H9 (cell line): ENCODE measurements around the gene SCN1A. TPM values are rescaled to one million over a fixed set of nuclear protein-coding genes. Genes with fewer than 3 reads are reported as not detected.

Experiments
- DNase-seq: peaks from one replicate; pipeline ENCODE4 v3.0.0-alpha.2; 2017
- H2AFZ ChIP-seq: one replicate; pipeline ENCODE4 v1.6.1; 2013; ENCODE audit warnings: mild to moderate bottlenecking, low read length, control low read depth, moderate library complexity
- H2AK5ac ChIP-seq: 2 replicates; pipeline ENCODE4 v1.6.1; 2013; ENCODE audit warnings: low read length, control low read depth, mixed read lengths; ENCODE audit not compliant: insufficient read length
- H2BK120ac ChIP-seq: one replicate; pipeline ENCODE4 v1.6.1; 2013; ENCODE audit warnings: low read depth, mild to moderate bottlenecking, low read length, control low read depth, inconsistent platforms; ENCODE audit not compliant: poor library complexity, severe bottlenecking
- H2BK12ac ChIP-seq: 2 replicates; pipeline ENCODE4 v1.6.1; 2013; ENCODE audit warnings: low read length, control low read depth, mixed read lengths, low read depth; ENCODE audit not compliant: insufficient read length
- H2BK15ac ChIP-seq: 2 replicates; pipeline ENCODE4 v1.6.1; 2013; ENCODE audit warnings: low read depth, low read length, control low read depth
- H2BK20ac ChIP-seq: one replicate; pipeline ENCODE4 v1.6.1; 2013; ENCODE audit warnings: low read depth, mild to moderate bottlenecking, low read length, control low read depth, inconsistent platforms; ENCODE audit not compliant: poor library complexity, severe bottlenecking
- H2BK5ac ChIP-seq: 2 replicates; pipeline ENCODE4 v1.6.1; 2013; ENCODE audit warnings: low read length, control low read depth, mixed read lengths; ENCODE audit not compliant: insufficient read length
- H3K14ac ChIP-seq: 2 replicates; pipeline ENCODE4 v1.6.1; 2013; ENCODE audit warnings: low read length, control low read depth; ENCODE audit not compliant: insufficient read depth
- H3K18ac ChIP-seq: 2 replicates; pipeline ENCODE4 v1.6.1; 2013; ENCODE audit warnings: low read depth, mild to moderate bottlenecking, mixed read lengths, low read length, control low read depth; ENCODE audit not compliant: insufficient read length
- H3K23ac ChIP-seq: 2 replicates; pipeline ENCODE4 v1.6.1; 2013; ENCODE audit warnings: low read length, control low read depth, mixed read lengths, low read depth; ENCODE audit not compliant: insufficient read length
- H3K23me2 ChIP-seq: 2 replicates; pipeline ENCODE4 v1.6.1; 2013; ENCODE audit warnings: low read depth, mild to moderate bottlenecking, mixed read lengths, low read length, control low read depth; ENCODE audit not compliant: insufficient read length, poor library complexity, severe bottlenecking
- H3K27ac ChIP-seq: 2 replicates; pipeline ENCODE4 v1.5.1; 2013; ENCODE audit warnings: low read length, control low read depth, mixed read lengths, low read depth; ENCODE audit not compliant: insufficient read length
- H3K27me3 ChIP-seq: 2 replicates; pipeline ENCODE4 v1.6.1; 2013; ENCODE audit warnings: low read length, control low read depth, inconsistent platforms; ENCODE audit not compliant: insufficient read depth
- H3K4ac ChIP-seq: 2 replicates; pipeline ENCODE4 v1.6.1; 2013; ENCODE audit warnings: low read depth, mild to moderate bottlenecking, control low read depth, inconsistent platforms, low read length, moderate library complexity
- H3K4me1 ChIP-seq: 2 replicates; pipeline ENCODE4 v1.6.1; 2013; ENCODE audit warnings: low read length, control low read depth, inconsistent platforms; ENCODE audit not compliant: insufficient read depth
- H3K4me2 ChIP-seq: 2 replicates; pipeline ENCODE4 v1.6.1; 2013; ENCODE audit warnings: low read length, control low read depth, mixed read lengths; ENCODE audit not compliant: insufficient read length, insufficient read depth
- H3K56ac ChIP-seq: 2 replicates; pipeline ENCODE4 v1.6.1; 2013; ENCODE audit warnings: low read depth, mild to moderate bottlenecking, mixed read lengths, low read length, control low read depth; ENCODE audit not compliant: insufficient read length
- H3K79me1 ChIP-seq: 2 replicates; pipeline ENCODE4 v1.6.1; 2013; ENCODE audit warnings: low read depth, mild to moderate bottlenecking, moderate library complexity, low read length, control low read depth, inconsistent platforms; ENCODE audit not compliant: insufficient read depth, poor library complexity, severe bottlenecking
- H3K79me2 ChIP-seq: 2 replicates; pipeline ENCODE4 v1.6.1; 2013; ENCODE audit warnings: low read length, control low read depth, inconsistent platforms; ENCODE audit not compliant: insufficient read depth
- H3K9ac ChIP-seq: 2 replicates; pipeline ENCODE4 v1.6.1; 2013; ENCODE audit warnings: low read length, control low read depth, mixed read lengths; ENCODE audit not compliant: insufficient read length; ENCODE audit errors: extremely low read depth
- H3K9me3 ChIP-seq: one replicate; pipeline ENCODE4 v1.6.1; 2013; ENCODE audit warnings: low read depth, low read length, inconsistent platforms; ENCODE audit not compliant: control insufficient read depth
- H3T11ph ChIP-seq: one replicate; pipeline ENCODE4 v1.6.1; 2013; ENCODE audit warnings: mild to moderate bottlenecking, low read length, control low read depth, inconsistent platforms
- H4K20me1 ChIP-seq: one replicate; pipeline ENCODE4 v1.6.1; 2013; ENCODE audit not compliant: control insufficient read depth, insufficient read length, insufficient read depth
- H4K5ac ChIP-seq: 2 replicates; pipeline ENCODE4 v1.6.1; 2013; ENCODE audit warnings: low read depth, mild to moderate bottlenecking, mixed read lengths, low read length, control low read depth; ENCODE audit not compliant: insufficient read length
- H4K8ac ChIP-seq: replicated peaks from 2 replicates; pipeline ENCODE4 v1.6.1; 2013; ENCODE audit warnings: low read length, control low read depth, mixed read lengths, low read depth; ENCODE audit not compliant: insufficient read length
- H4K91ac ChIP-seq: 2 replicates; pipeline ENCODE4 v1.6.1; 2013; ENCODE audit warnings: low read depth, mild to moderate bottlenecking, moderate library complexity, mixed read lengths, low read length, control low read depth; ENCODE audit not compliant: insufficient read length
- H3K27ac Mint-ChIP-seq, 3 experiments: 2 replicates in 2 of 3; 3 replicates in 1 of 3; pipeline ENCODE4 v1.8.0; 2020 to 2021; ENCODE audit warnings: mixed read lengths in 3 of 3, mild to moderate bottlenecking in 1 of 3, moderate library complexity in 1 of 3
- H3K27me3 Mint-ChIP-seq: 2 replicates; pipeline ENCODE4 v1.8.0; 2021; ENCODE audit warnings: low read depth, mild to moderate bottlenecking, moderate library complexity, mixed read lengths
- H3K36me3 Mint-ChIP-seq, 3 experiments: 2 replicates in 2 of 3; 3 replicates in 1 of 3; pipeline ENCODE4 v1.8.0; 2020 to 2021; ENCODE audit warnings: low read depth in 3 of 3, mixed read lengths in 3 of 3; ENCODE audit not compliant: insufficient read depth in 1 of 3
- H3K4me1 Mint-ChIP-seq, 2 experiments: 2 replicates each; pipeline ENCODE4 v1.8.0; 2020; ENCODE audit warnings: mixed read lengths in 2 of 2
- H3K4me3 Mint-ChIP-seq, 2 experiments: 2 replicates in 1 of 2; 3 replicates in 1 of 2; pipeline ENCODE4 v1.8.0; 2020 to 2021; ENCODE audit warnings: mild to moderate bottlenecking in 2 of 2, mixed read lengths in 2 of 2, moderate library complexity in 1 of 2
- H3K9me3 Mint-ChIP-seq, 2 experiments: 2 replicates in 1 of 2; 3 replicates in 1 of 2; pipeline ENCODE4 v1.8.0; 2020; ENCODE audit warnings: mild to moderate bottlenecking in 2 of 2, mixed read lengths in 2 of 2, moderate library complexity in 1 of 2
- WGBS: extraction: QIAGEN DNeasy Blood & Tissue Kit; methylation state at CpG from one replicate; pipeline ENCODE4 v1.1.7; 2013; ENCODE audit warnings: missing lambda C conversion rate, low lambda C conversion rate, mixed read lengths; ENCODE audit not compliant: insufficient read length; ENCODE audit errors: extremely low coverage; 5-methylcytosine and 5-hydroxymethylcytosine counted together
- total RNA-seq: library from RNA; stranded (reverse); gene quantifications from 2 replicates; pipeline ENCODE4 v1.2.1, GENCODE V29; 2021
- TF ChIP-seq, protein P1 (sequence below): fragments of 200-600 bp; sonication (generic); conservative IDR thresholded peaks from 3 replicates; pipeline ENCODE4 v1.8.0; 2021; ENCODE audit warnings: antibody characterized with exemption, mild to moderate bottlenecking

Gene SCN1A
- total RNA-seq, 1 experiment from 2014 or later: 0.13 TPM

GRCh38 chr2:166156985-166157490 is 29.2 kb upstream of the SCN1A start:
- no peak overlapping the region for H3K27ac Mint-ChIP-seq
- Histone ChIP-seq H3T11ph (no peak overlapping the region), H2BK120ac (no peak overlapping the region), H4K20me1 (no peaks in the 10 kb centered on the region), H2BK15ac (no peak overlapping the region), H3K79me1 (no peaks in the 10 kb centered on the region), H3K23me2 (no peaks in the 10 kb centered on the region), H3K27ac (no peak overlapping the region), H3K79me2 (no peaks in the 10 kb centered on the region), H3K27me3 (no peaks in the 10 kb centered on the region), H2AK5ac (no peak overlapping the region), H3K9ac (no peak overlapping the region), H2BK12ac (no peak overlapping the region), H3K18ac (no peak overlapping the region), H2BK5ac (no peak overlapping the region), H4K5ac (no peak overlapping the region), H2AFZ (no peak overlapping the region), H3K4me2 (no peak overlapping the region), H3K4ac (no peak overlapping the region), H3K56ac (no peak overlapping the region), H3K9me3 (no peaks in the 10 kb centered on the region), H3K14ac (no peak overlapping the region), H2BK20ac (no peak overlapping the region), H3K23ac (no peak overlapping the region), H3K4me1 (no peaks in the 10 kb centered on the region), H4K8ac (no peak overlapping the region), H4K91ac (no peak overlapping the region)
- TF ChIP-seq, protein P1, sequence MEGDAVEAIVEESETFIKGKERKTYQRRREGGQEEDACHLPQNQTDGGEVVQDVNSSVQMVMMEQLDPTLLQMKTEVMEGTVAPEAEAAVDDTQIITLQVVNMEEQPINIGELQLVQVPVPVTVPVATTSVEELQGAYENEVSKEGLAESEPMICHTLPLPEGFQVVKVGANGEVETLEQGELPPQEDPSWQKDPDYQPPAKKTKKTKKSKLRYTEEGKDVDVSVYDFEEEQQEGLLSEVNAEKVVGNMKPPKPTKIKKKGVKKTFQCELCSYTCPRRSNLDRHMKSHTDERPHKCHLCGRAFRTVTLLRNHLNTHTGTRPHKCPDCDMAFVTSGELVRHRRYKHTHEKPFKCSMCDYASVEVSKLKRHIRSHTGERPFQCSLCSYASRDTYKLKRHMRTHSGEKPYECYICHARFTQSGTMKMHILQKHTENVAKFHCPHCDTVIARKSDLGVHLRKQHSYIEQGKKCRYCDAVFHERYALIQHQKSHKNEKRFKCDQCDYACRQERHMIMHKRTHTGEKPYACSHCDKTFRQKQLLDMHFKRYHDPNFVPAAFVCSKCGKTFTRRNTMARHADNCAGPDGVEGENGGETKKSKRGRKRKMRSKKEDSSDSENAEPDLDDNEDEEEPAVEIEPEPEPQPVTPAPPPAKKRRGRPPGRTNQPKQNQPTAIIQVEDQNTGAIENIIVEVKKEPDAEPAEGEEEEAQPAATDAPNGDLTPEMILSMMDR: no peak
- H3K4me1 Mint-ChIP-seq: 0 out of 4 replicates have a peak, but pooled peaks cover 0 to 2% of the 10 kb centered on the region in 2 experiments
- no peak for DNase-seq
- no peaks in the 10 kb centered on the region for H3K36me3 Mint-ChIP-seq
- H3K4me3 Mint-ChIP-seq: no peak overlapping the region
- no peaks in the 10 kb centered on the region for H3K27me3 Mint-ChIP-seq
- H3K9me3 Mint-ChIP-seq: no peaks in the 10 kb centered on the region
- no CpG with 5 or more reads among the region's 3 CpGs for WGBS
